ENCODE results near the gene DIS3L2.

DNA sequence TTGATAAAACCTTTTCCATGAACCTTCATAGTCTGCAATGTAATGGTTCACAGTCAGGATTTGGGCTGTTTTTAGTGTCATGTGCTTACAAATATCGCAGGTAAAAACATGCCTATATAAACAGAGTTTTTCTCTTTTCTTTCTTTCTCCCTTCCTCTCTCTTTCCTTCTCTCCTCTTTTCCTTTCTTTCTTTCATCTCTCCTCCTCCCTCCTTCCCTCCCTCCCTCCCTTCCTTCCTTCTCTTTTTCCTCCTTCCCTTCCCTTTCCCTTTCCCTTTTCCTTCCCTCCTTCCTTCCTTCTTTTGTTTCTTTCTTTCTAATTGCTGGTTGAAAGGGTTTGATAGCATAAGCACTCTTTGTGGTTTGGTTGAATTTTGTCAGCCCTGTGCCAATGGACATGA, 25.7 kb upstream of the DIS3L2 start:
- TF ChIP-seq, protein P1, sequence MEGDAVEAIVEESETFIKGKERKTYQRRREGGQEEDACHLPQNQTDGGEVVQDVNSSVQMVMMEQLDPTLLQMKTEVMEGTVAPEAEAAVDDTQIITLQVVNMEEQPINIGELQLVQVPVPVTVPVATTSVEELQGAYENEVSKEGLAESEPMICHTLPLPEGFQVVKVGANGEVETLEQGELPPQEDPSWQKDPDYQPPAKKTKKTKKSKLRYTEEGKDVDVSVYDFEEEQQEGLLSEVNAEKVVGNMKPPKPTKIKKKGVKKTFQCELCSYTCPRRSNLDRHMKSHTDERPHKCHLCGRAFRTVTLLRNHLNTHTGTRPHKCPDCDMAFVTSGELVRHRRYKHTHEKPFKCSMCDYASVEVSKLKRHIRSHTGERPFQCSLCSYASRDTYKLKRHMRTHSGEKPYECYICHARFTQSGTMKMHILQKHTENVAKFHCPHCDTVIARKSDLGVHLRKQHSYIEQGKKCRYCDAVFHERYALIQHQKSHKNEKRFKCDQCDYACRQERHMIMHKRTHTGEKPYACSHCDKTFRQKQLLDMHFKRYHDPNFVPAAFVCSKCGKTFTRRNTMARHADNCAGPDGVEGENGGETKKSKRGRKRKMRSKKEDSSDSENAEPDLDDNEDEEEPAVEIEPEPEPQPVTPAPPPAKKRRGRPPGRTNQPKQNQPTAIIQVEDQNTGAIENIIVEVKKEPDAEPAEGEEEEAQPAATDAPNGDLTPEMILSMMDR (conservative IDR thresholded peaks at IDR 0.05; ENCODE audit: low read length), result no peak
- TF ChIP-seq EZH2phosphoT487 (IDR thresholded peaks at IDR 0.05; ENCODE audit: borderline replicate concordance), result no peak
